Prostate gland (tissue), 2 donors: Measurements from ENCODE around the gene KIFC3. TPM values are rescaled to one million over a fixed set of nuclear protein-coding genes. Genes with fewer than 3 reads are reported as not detected.

Experiments
- DNase-seq: peaks from one replicate; pipeline ENCODE4 v3.0.0-alpha.2; 2019; ENCODE audit warnings: low spot score
- H3K27ac ChIP-seq, 2 donors: fragments of 200-600 bp; sonication (generic); 2 replicates each; pipeline ENCODE4 v1.5.1; 2017 to 2019
- H3K27me3 ChIP-seq: fragments of 200-600 bp; sonication (generic); replicated peaks from 2 replicates; pipeline ENCODE4 v1.5.1; 2019; ENCODE audit not compliant: insufficient read depth
- H3K36me3 ChIP-seq, 2 donors: fragments of 200-600 bp; sonication (generic); 1 replicate in 1 of 2; 2 replicates in 1 of 2; pipeline versions ENCODE4 v1.5.1 to v1.8.1; 2017 to 2019
- H3K4me1 ChIP-seq: fragments of 200-600 bp; sonication (generic); replicated peaks from 2 replicates; pipeline ENCODE4 v1.5.1; 2019
- H3K4me3 ChIP-seq, 2 donors: fragments of 200-600 bp; sonication (generic); 2 replicates each; pipeline ENCODE4 v1.5.1; 2017 to 2019
- H3K9me3 ChIP-seq: fragments of 200-600 bp; sonication (generic); 2 replicates; pipeline ENCODE4 v1.5.1; 2017
- POLR2A ChIP-seq: fragments of 450-650 bp; IDR thresholded peaks from one replicate; pipeline ENCODE4 v1.6.1; 2016; ENCODE audit warnings: antibody characterized with exemption, mild to moderate bottlenecking
- POLR2AphosphoS5 ChIP-seq: sonication (generic); formaldehyde crosslinking; IDR thresholded peaks from one replicate; pipeline ENCODE4 v1.6.1; 2017; ENCODE audit warnings: antibody characterized with exemption
- WGBS: methylation state at CpG from one replicate; pipeline ENCODE4 v1.1.5; 2018; 5-methylcytosine and 5-hydroxymethylcytosine counted together
- intact Hi-C: fragments of 100-400 bp; cut with DNase I; formaldehyde crosslinking; loops from one replicate; pipeline ENCODE4 v1.14.2; 2022
- microRNA-seq: library from miRNA; unstranded; fragments of <30 nt; microRNA quantifications from one replicate; pipeline ENCODE4, GENCODE V29; 2016
- small RNA-seq, 2 donors: library from RNA; depleted of rRNA; stranded (forward); fragments of <200 nt; gene quantifications; one replicate each; pipeline ENCODE3, GENCODE V24; 2016
- total RNA-seq, 2 donors: library from RNA; depleted of rRNA; stranded (reverse); fragments of >200 nt; gene quantifications; one replicate each; pipeline ENCODE4 v1.1.0, GENCODE V29; 2016
- TF ChIP-seq, protein P1 (sequence below), 4 experiments: fragments of 200-600 bp in 2 of 4; fragments of 450-650 bp in 2 of 4; sonication (generic) in 2 of 4; IDR thresholded peaks; 1 replicate in 3 of 4; 2 replicates in 1 of 4; pipeline ENCODE4 v1.5.1; 2016 to 2019; ENCODE audit warnings: antibody characterized with exemption in 4 of 4, mild to moderate bottlenecking in 2 of 4, moderate library complexity in 2 of 4

The KIFC3 gene
- total RNA-seq, 2 donors from 2014 or later, result 16.3 to 79.5 TPM

DNA sequence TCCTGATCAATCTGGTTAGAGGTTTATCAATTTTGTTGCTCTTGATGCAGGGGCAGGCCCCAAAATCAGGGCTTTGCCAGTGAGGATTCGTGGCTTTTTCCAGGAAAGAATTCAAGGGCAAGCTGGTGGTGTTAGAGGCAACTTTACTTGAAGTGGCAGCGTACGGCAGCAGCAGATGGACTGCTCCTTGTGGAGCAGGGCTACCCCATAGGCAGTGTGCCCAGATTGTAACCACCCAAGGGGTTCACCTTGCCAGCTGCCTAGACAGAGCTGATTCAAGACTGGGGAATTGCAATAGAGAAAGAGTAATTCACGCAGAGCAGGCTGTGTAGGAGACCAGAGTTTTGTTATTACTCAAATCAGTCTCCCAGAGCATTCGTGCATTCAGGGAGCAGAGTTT is 90.9 kb downstream of the KIFC3 start:
- no peaks in the 10 kb centered on the region for H3K4me1 ChIP-seq
- no peak overlapping the region for H3K27ac ChIP-seq
- DNase-seq, result no peak
- H3K9me3 ChIP-seq, result no peaks in the 10 kb centered on the region
- TF ChIP-seq, protein P1, sequence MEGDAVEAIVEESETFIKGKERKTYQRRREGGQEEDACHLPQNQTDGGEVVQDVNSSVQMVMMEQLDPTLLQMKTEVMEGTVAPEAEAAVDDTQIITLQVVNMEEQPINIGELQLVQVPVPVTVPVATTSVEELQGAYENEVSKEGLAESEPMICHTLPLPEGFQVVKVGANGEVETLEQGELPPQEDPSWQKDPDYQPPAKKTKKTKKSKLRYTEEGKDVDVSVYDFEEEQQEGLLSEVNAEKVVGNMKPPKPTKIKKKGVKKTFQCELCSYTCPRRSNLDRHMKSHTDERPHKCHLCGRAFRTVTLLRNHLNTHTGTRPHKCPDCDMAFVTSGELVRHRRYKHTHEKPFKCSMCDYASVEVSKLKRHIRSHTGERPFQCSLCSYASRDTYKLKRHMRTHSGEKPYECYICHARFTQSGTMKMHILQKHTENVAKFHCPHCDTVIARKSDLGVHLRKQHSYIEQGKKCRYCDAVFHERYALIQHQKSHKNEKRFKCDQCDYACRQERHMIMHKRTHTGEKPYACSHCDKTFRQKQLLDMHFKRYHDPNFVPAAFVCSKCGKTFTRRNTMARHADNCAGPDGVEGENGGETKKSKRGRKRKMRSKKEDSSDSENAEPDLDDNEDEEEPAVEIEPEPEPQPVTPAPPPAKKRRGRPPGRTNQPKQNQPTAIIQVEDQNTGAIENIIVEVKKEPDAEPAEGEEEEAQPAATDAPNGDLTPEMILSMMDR (IDR thresholded peaks at IDR 0.05), result no peak
- TF ChIP-seq POLR2AphosphoS5 (no peak), POLR2A (no peak)
- H3K27me3 ChIP-seq, result no peaks in the 10 kb centered on the region
- H3K36me3 ChIP-seq, result no peaks in the 10 kb centered on the region
- no peak overlapping the region for H3K4me3 ChIP-seq
- WGBS, result 90% methylated on average over 5 of the region's 5 CpGs
- intact Hi-C loops, result loop anchor here (10.0 kb wide), 1 partner anchor 57 kb away; no protein-coding TSS in a partner anchor

DNA sequence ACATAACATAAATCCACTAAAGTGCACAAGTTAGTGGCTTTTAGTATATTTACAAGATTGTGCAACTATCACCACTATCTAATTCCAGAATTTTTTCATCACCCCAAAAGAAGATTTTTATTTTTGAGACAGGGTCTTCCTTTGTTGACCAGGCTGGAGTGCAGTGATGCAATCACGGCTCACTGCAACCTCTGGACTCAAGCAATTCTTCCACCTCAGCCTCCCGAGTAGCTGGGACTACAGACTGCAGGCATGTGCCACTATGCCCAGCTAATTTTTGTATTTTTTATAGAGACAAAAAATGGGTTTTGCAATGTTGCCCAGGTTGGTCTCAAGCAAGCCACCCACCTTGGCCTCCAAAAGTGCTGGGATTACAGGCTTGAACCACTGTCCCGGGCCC is 92.6 kb downstream of the KIFC3 start:
- intact Hi-C loops, result loop anchor here (10.0 kb wide), 1 partner anchor 55 kb away; no protein-coding TSS in a partner anchor
- 89% methylated on average over 3 of the region's 3 CpGs for WGBS
- DNase-seq, result no peak

More for the DNA sequence above, 92.6 kb downstream of the KIFC3 start:
- Histone ChIP-seq H3K4me3 (no peak overlapping the region), H3K27me3 (no peaks in the 10 kb centered on the region), H3K4me1 (no peaks in the 10 kb centered on the region), H3K27ac (no peak overlapping the region), H3K36me3 (no peaks in the 10 kb centered on the region), H3K9me3 (no peaks in the 10 kb centered on the region)
- TF ChIP-seq, protein P1 (IDR thresholded peaks at IDR 0.05), result no peak
- no peak for TF ChIP-seq POLR2A
- no peak for TF ChIP-seq POLR2AphosphoS5

Small RNA genes within 50 kb of the gene (microRNA-seq; reads per million reads assigned to microRNA genes)
- not detected for gene MIR6772

Small RNA genes within 50 kb of the gene (small RNA-seq; reads per million reads assigned to genes)
- gene MIR6772 (0 to 0.56 reads per million in 2 donors), gene RNU6-20P (0 reads per million in 2 donors)

Other genes starting within 250 kb of the KIFC3 start
- 100 to 1,000 TPM in 1 of 2 donors, 10 to 100 TPM in 1; 78.5 to 347 TPM for gene ADGRG1, start 173.9 kb downstream of the KIFC3 start, total RNA-seq
- gene ADGRG3, start 134.2 kb downstream of the KIFC3 start, total RNA-seq, result not detected
- 1 to 10 TPM in 1 of 2 donors, not detected in 1; 5.5 TPM for gene DRC7, start 107.7 kb downstream of the KIFC3 start, total RNA-seq
- gene KATNB1, start 66.7 kb downstream of the KIFC3 start, total RNA-seq, result 10 to 100 TPM; 22.7 to 30.2 TPM
- under 1 TPM in 1 of 2 donors, not detected in 1; 0.34 TPM for gene CNGB1, start 168.6 kb upstream of the KIFC3 start, total RNA-seq
- gene ZNF319, start 198.2 kb upstream of the KIFC3 start, total RNA-seq, result 10 to 100 TPM in 1 of 2 donors, 1 to 10 TPM in 1; 7.6 to 12.9 TPM
- 10 to 100 TPM; 22.6 to 74.1 TPM for gene USB1, start 198.9 kb upstream of the KIFC3 start, total RNA-seq
- 100 to 1,000 TPM in 1 of 2 donors, 1 to 10 TPM in 1; 8.0 to 232 TPM for gene MMP15, start 223.3 kb upstream of the KIFC3 start, total RNA-seq